Measurements from ENCODE around the gene KIF26A.

The KIF26A gene

DNA sequence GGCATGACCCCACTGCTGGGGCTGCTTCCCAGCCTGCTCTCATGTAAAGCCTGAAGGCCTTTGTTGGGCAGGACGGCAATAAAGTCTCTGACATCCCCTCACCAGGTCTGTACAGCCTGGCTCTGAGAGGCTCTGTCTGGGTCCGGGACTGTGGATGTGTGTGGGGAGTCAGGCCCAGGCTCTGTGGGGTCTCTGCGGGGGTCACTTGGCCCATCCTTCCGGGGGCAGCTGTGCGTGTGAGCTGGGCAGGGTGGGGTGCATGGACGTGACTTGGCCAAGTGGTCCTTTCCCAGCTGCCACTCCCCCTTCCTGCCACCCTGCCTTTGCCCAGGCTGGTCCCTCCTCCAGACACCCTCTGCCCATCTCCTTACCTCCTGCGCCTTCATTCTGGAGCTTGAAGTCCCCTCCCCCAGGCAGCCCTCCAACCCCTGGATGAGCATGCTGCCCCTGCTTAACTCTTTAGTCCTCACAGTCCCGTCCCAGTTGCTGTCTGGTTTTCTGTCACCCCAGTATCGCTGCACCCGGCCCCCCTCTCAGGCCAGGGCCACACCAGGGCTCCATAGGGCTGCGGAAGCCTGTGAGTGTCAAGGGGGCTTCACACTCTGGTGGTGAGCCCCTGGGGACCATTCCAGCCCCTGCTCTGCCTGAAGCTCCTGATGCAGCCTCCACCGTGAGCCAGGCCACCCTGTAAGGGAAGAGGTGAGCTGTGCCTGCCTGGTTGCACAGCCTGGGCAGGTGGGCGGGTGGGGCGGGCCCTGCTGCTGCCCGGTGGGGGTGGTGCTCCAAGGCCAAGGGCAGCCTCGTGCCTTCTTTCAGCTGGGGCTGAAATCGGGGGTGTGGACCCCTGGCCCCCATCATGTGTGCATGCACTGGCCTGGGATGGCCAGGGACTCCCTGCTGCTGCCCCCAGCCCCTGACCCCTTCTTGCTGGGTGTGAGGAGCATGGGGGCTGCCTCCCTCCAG, 25.5 kb upstream of the KIF26A start:
- no peak for DNase-seq (ENCODE audit: low read depth in 2 of 2)

GRCh38 chr14:104113631-104114420, 24.6 kb upstream of the KIF26A start:
- DNase-seq (ENCODE audit: low read depth in 2 of 2), result no peak

DNA sequence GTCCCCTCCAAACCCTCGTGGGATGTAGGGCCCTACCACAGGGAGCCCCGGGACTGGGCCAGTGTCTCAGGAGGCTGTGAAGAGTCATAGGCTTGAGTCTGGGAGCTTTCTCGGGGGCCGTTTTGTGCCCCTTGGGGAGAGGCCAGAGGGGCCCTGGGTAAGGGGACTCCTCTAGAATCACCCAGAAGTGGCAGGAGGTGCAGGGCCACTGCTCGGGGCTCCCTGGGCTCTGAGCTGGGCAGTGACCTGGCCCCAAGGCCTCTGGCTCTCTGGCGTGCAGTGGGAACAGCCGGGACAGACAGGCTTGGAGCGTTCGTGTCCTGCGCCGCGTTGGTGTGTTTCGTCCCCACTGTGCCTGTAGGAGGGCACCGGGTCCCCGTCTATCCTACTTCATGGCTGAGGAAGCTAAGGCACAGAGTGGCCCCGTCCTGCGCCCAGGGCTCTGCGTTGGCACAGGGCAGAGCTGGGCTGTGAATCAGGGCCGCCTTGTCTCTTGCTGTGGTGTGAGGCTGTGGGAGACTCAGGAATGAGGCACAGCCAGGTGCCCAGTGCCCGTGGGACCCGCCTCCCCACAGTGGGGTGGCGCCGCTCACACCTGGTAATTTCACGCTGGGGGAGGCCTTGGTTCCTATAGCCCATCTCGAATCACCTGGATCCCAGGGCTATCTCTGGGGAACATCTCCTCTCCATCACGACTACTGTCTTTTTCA, 23.8 kb upstream of the KIF26A start:
- no peak for DNase-seq (ENCODE audit: low read depth in 2 of 2)

DNA sequence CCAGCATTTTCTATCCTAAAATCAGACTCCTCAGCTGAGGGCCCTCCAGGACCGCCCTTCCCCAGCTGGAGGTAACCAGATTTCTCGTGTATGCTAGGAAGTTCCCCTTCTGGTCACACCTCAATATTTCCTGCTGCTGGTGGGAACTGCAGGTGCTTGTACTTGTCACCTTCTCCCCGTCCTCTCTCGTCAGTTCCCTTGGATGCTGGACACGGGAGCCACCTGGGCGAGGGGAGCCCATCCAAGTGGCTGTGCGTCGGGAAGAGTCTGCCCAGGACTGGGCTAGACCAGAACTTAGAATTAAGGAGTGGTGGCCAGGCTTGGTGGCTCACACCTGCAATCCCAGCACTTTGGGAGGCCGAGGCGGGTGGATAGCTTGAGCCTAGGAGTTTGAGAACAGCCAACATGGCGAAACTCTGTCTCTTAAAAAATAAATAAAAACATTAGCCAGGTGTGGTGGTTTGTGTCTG, 23.2 kb upstream of the KIF26A start:
- no peak for DNase-seq (ENCODE audit: low read depth in 2 of 2)

DNA sequence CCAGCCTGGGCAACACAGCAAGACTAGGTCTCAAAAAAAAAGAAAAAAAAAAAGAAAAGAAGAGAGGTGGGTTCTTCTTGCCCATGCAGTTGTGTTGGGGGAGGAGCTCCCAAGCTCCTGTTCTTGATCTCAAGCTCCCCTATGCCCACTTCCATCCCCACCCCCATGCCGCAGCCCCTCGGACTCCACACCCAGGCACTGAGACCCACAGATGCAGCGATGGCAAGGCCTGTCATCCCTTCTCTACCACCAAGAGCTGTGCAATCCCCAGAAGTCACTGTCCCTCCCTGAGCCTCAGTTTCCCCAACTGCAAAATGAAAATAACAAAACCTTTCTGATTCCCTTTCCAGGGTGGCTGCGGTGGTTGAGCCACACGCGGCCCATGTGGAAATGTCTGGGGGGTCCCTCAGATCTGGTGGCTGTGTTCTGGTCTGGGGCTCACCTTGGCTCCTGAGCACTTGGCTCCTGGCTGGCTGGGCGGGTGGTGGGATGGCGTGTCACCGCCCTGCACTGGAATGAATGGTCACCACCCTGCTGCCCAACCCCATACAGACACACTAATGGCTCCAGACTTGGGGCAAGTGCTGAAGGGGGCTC, 22.6 kb upstream of the KIF26A start:
- DNase-seq (ENCODE audit: low read depth in 2 of 2), result no peak

DNA sequence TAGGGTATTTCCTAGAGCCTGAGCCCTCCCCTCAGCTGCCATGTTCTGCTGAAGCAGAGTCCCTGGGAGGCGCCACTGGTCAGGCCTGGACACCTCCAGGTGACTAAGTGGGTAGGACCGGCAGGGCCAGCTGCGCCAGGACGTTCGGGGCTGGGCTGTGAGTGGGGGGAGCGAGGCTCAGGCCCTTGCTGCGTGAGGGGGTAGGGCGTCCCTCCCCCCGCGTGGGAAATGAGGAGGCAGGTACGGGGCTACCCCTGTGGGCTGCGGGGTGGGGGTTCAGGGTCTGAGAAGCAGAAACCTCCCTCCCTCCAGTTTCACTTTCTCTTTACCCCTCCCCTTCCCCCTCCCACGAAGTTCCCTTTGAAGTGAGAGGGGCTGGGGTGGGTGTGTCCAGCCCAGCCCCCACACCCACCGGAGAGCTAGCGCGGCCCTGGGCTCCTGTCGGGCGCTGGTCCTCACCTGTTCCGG, 22.1 kb upstream of the KIF26A start:
- no peak for DNase-seq (ENCODE audit: low read depth in 2 of 2)

- no peak for DNase-seq (ENCODE audit: low read depth in 2 of 2)
Observed at GRCh38 chr14:104116756-104117340, 21.5 kb upstream of the KIF26A start.

GRCh38 chr14:104117341-104118005, 20.9 kb upstream of the KIF26A start:
- DNase-seq (ENCODE audit: low read depth in 2 of 2), result no peak

GRCh38 chr14:104118006-104118844, 20.2 kb upstream of the KIF26A start:
- DNase-seq (ENCODE audit: low read depth in 2 of 2), result no peak

DNA sequence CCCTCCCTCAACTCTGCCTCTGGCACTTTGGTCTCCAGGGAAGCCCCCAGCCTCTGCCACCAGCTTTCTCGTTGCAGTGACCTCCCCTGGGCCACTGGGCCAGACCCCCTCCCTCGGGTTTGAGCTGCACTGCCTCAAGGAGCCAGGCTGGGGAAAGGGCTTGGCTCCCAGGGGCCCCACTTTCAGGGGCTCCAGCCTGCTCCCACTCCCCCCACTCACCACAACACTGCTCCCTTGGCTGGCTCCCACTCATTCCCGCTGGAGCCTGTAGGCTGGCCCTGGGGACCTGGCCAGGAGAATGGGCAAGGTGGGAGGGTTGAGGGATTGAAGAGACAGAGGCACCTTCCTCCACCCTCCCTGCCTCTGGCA, 19.3 kb upstream of the KIF26A start:
- DNase-seq (ENCODE audit: low read depth in 2 of 2), result no peak

- DNase-seq (ENCODE audit: low read depth in 2 of 2), result no peak
Observed at GRCh38 chr14:104119488-104120251, 18.7 kb upstream of the KIF26A start.

GRCh38 chr14:104120281-104120741, 18.1 kb upstream of the KIF26A start:
- DNase-seq (ENCODE audit: low read depth in 2 of 2), result no peak

- DNase-seq (ENCODE audit: low read depth in 2 of 2), result no peak
Observed at GRCh38 chr14:104121142-104121541, 17.2 kb upstream of the KIF26A start.

DNA sequence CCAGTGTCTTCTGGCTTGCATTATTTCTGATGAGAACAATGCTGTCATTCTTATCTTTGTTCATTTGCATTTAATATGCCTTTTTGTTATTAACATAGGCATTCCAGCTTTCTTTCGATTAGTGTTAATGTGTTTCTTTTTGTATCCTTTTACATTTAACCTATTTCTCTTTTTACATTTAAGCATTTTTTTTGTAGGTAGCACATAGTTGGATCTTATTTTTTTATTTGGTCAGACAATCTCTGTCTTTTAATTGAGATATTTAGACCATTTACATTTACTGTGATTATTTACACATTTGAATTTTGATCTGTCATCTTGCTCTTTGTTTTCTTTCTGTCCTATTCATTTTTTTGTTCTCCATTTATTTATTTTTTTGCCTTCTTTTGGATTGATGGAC, 14.5 kb upstream of the KIF26A start:
- DNase-seq (ENCODE audit: low read depth in 2 of 2), result no peak

- DNase-seq (ENCODE audit: low read depth in 2 of 2), result no peak
Observed at GRCh38 chr14:104125011-104125410, 13.4 kb upstream of the KIF26A start.

DNA sequence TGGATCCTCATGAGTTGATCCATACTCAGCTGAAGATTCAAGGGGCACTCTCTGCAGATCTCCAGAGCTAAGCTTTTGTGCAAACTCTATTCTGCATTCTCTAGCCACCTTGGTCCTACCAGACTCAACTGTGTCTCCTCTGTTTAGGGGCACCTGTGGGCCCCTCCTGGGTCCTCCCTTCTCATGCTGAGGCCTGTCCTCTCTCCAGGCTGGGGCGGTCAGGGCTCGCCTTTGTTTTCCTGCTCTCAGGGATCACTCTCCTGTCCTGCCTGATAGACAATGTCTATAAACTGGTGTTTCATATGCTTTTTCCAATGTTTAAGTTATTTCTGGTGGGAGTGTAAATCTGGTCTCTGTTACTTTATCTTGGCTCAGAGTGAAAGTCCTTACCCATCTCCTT, 11.6 kb upstream of the KIF26A start:
- DNase-seq (ENCODE audit: low read depth in 2 of 2), result no peak

- no peak for DNase-seq (ENCODE audit: low read depth in 2 of 2)
Observed at GRCh38 chr14:104128981-104129380, 9.4 kb upstream of the KIF26A start.

GRCh38 chr14:104129556-104129955, 8.8 kb upstream of the KIF26A start:
- no peak for DNase-seq (ENCODE audit: low read depth in 2 of 2)

All from activated CD4-positive, alpha-beta T cell treated with anti-CD3 and anti-CD28 coated beads for 24 hours (primary cell).